Uterus (tissue), 4 donors: ENCODE measurements around the gene DAD1. TPM values are rescaled to one million over a fixed set of nuclear protein-coding genes. Genes with fewer than 3 reads are reported as not detected.

Experiments
- DNase-seq, 2 donors: peaks; one replicate each; pipeline ENCODE4 v3.0.0-alpha.2; 2019 to 2020
- H3K27ac ChIP-seq, 2 donors: fragments of 200-600 bp; sonication (generic); 1 replicate in 1 of 2; 2 replicates in 1 of 2; pipeline ENCODE4 v1.5.1; 2016 to 2018
- H3K27me3 ChIP-seq, 2 donors: fragments of 200-600 bp; sonication (generic); one replicate each; pipeline ENCODE4 v1.5.1; 2018 to 2019; ENCODE audit warnings: control low read depth in 1 of 2
- H3K36me3 ChIP-seq, 2 donors: fragments of 200-600 bp; sonication (generic); one replicate each; pipeline ENCODE4 v1.5.1; 2019; ENCODE audit warnings: control low read depth in 1 of 2
- H3K4me1 ChIP-seq, 2 donors: fragments of 200-600 bp; sonication (generic); one replicate each; pipeline ENCODE4 v1.5.1; 2018 to 2019; ENCODE audit warnings: control low read depth in 1 of 2
- H3K4me3 ChIP-seq, 2 donors: fragments of 200-600 bp; sonication (generic); 1 replicate in 1 of 2; 2 replicates in 1 of 2; pipeline ENCODE4 v1.5.1; 2018 to 2019; ENCODE audit warnings: mild to moderate bottlenecking in 1 of 2
- H3K9me3 ChIP-seq, 2 donors: fragments of 200-600 bp; sonication (generic); one replicate each; pipeline ENCODE4 v1.5.1; 2019; ENCODE audit warnings: control low read depth in 1 of 2
- CTCF ChIP-seq, 4 experiments: fragments of 200-600 bp in 2 of 4; fragments of 450-650 bp in 2 of 4; sonication (generic) in 2 of 4; IDR thresholded peaks; one replicate each; pipeline ENCODE4 v1.5.1; 2016 to 2019; ENCODE audit warnings: antibody characterized with exemption in 4 of 4, mild to moderate bottlenecking in 2 of 4, moderate library complexity in 1 of 4
- POLR2A ChIP-seq, 2 donors: fragments of 450-650 bp; IDR thresholded peaks; one replicate each; pipeline ENCODE4 v1.6.1; 2016; ENCODE audit warnings: antibody characterized with exemption in 2 of 2, mild to moderate bottlenecking in 1 of 2, moderate library complexity in 1 of 2
- intact Hi-C: fragments of 100-400 bp; cut with DNase I; formaldehyde crosslinking; loops from one replicate; pipeline ENCODE4 v1.15.1; 2023; ENCODE audit warnings: low total_unique reads
- total RNA-seq, 4 donors: library from RNA; depleted of rRNA in 3 of 4; stranded (reverse); fragments of >200 nt in 3 of 4; gene quantifications; one replicate each; pipeline versions ENCODE4 v1.1.0 to v1.2.4, GENCODE V29; 2014 to 2023
- donor health status: DM: yes; HTN: yes; CAD: no.

DAD1 gene
- total RNA-seq, 4 donors from 2014 or later: 92.2 to 375 (median 207) TPM

- no peaks in the 10 kb centered on the region for H3K27me3 ChIP-seq
- intact Hi-C loops: no loop called here
- peaks cover 0 to 7% of the 10 kb centered on the region in 2 donors for H3K4me1 ChIP-seq
- peak overlapping the region; percentile 84 to 87 for H3K27ac ChIP-seq
- no peaks in the 10 kb centered on the region for H3K9me3 ChIP-seq
- no peak for TF ChIP-seq POLR2A (IDR thresholded peaks at IDR 0.05)
- TF ChIP-seq CTCF (IDR thresholded peaks at IDR 0.05): no peak
- no peaks in the 10 kb centered on the region for H3K36me3 ChIP-seq
- DNase-seq: peak; percentile 77 to 93
- no peak overlapping the region for H3K4me3 ChIP-seq
These were observed 52.1 kb downstream of the DAD1 start for GRCh38 chr14:22536853-22537338.

GRCh38 chr14:22535916-22536315, 53.1 kb downstream of the DAD1 start:
- no peak for TF ChIP-seq CTCF (IDR thresholded peaks at IDR 0.05)
- TF ChIP-seq POLR2A (IDR thresholded peaks at IDR 0.05): no peak
- intact Hi-C loops: no loop called here
- Histone ChIP-seq H3K36me3 (no peaks in the 10 kb centered on the region), H3K4me3 (no peak overlapping the region), H3K9me3 (no peaks in the 10 kb centered on the region), H3K27me3 (no peaks in the 10 kb centered on the region), H3K4me1 (peaks cover 0 to 7% of the 10 kb centered on the region in 2 donors), H3K27ac (peak overlapping the region; percentile 84 to 87)
- no peak for DNase-seq

GRCh38 chr14:22535126-22535525, 53.9 kb downstream of the DAD1 start:
- intact Hi-C loops: no loop called here
- Histone ChIP-seq H3K4me3 (no peak overlapping the region), H3K4me1 (peaks cover 0 to 10% of the 10 kb centered on the region in 2 donors), H3K27me3 (no peaks in the 10 kb centered on the region), H3K36me3 (no peaks in the 10 kb centered on the region), H3K9me3 (no peaks in the 10 kb centered on the region), H3K27ac (peak overlapping the region in 1 of 2 donors; percentile 8)
- DNase-seq: no peak
- TF ChIP-seq CTCF (IDR thresholded peaks at IDR 0.05): no peak
- TF ChIP-seq POLR2A (IDR thresholded peaks at IDR 0.05): no peak

GRCh38 chr14:22534547-22534946, 54.5 kb downstream of the DAD1 start:
- no peaks in the 10 kb centered on the region for H3K27me3 ChIP-seq
- intact Hi-C loops: no loop called here
- no peak for DNase-seq
- no peak for TF ChIP-seq CTCF (IDR thresholded peaks at IDR 0.05)
- TF ChIP-seq POLR2A (IDR thresholded peaks at IDR 0.05): no peak
- no peaks in the 10 kb centered on the region for H3K9me3 ChIP-seq
- H3K36me3 ChIP-seq: no peaks in the 10 kb centered on the region
- peaks cover 0 to 12% of the 10 kb centered on the region in 2 donors for H3K4me1 ChIP-seq
- no peak overlapping the region for H3K4me3 ChIP-seq
- no peak overlapping the region for H3K27ac ChIP-seq

GRCh38 chr14:22533739-22534359, 55.2 kb downstream of the DAD1 start:
- intact Hi-C loops: no loop called here
- Histone ChIP-seq H3K27ac (no peak overlapping the region), H3K9me3 (no peaks in the 10 kb centered on the region), H3K27me3 (no peaks in the 10 kb centered on the region), H3K4me3 (no peak overlapping the region), H3K36me3 (no peaks in the 10 kb centered on the region), H3K4me1 (peaks cover 0 to 12% of the 10 kb centered on the region in 2 donors)
- DNase-seq: no peak
- TF ChIP-seq CTCF (IDR thresholded peaks at IDR 0.05) (no peak), POLR2A (IDR thresholded peaks at IDR 0.05) (no peak)
